Stimulated activated naive CD4-positive, alpha-beta T cell (primary cell): ENCODE results near the gene ZMPSTE24.
"Not testable (repeated sequence)": the region's sequence is repeated elsewhere in the genome, so short reads cannot be mapped to it uniquely, and the experiment has no call there.

Experiments used
- DNase-seq, 6 experiments: peaks; one replicate each; lab custom pipeline; 2025; lab: John Stamatoyannopoulos, UW

Gene ZMPSTE24

DNA sequence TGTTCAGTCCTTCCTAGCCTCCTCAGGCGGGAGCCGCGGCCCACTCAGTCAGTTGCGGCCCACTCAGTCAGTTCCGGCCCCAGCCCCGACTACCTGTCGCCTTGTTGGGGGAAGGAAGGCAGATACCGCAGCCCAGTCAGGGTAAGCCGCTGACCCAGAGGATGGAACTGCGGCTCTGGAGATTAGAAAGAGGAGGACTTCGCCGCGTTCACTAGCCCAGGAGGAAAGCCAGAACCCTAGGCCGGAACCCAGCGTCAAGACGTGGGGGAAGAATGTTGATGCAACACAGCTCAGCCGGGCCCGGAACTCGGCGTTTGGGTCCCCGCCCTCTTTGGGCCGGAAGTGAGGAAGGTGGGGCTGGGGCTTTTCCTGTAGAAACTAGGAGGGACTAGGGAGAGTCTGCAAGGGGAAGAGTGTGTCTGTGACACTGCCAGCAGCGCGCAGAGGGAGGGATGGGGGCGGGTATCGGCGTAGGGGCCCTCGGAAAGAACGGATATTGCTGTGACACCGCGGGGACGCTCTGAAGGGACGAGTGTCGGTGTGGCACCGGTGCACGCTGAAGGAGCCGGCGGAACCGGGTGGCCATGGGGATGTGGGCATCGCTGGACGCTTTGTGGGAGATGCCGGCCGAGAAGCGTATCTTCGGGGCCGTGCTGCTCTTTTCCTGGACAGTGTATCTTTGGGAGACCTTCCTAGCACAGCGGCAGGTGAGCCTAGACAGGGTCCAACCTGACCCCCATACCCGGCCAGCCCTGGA, at the start of gene ZMPSTE24:
Gene ZMPSTE24, plus strand, starts transcription at position 549 of the 757 bp plus-strand sequence. Its CDS starts 36 bp downstream, at position 585.
- DNase-seq = peak; percentile 95 to 99 (median 96)

DNA sequence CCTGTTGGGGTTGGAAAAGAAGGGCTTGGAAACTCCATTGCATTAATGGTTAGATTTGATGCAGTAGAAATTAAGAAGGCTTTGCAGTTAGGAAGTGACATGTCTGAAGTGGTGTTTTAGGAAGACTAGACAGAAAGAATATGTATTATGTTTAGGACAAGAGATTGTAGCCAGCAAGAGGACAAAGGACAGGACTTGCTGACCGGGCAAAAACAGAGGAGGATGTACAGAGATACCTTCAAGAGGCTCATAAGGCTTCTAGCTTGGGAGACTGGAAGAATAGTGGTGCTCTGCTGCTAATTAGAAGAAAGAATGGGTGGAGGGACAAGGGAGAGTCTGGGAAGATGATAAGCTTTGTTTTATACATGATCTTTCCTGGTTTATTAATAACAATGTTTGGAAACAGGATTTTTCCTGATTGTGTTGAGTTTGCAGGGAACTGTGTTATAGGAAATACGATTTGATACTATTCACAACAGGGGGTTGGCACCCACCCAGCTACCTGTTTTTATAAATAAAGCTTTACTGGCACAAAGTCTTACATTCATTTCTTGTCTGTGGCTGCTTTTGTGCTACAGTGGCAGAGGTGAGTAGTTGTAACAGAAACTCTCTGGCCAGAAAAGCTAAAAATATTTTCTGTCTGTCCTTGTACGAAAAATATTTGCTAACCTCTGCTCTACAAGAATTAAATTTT, 47.4 kb upstream of the ZMPSTE24 start:
- DNase-seq = no peak

DNA sequence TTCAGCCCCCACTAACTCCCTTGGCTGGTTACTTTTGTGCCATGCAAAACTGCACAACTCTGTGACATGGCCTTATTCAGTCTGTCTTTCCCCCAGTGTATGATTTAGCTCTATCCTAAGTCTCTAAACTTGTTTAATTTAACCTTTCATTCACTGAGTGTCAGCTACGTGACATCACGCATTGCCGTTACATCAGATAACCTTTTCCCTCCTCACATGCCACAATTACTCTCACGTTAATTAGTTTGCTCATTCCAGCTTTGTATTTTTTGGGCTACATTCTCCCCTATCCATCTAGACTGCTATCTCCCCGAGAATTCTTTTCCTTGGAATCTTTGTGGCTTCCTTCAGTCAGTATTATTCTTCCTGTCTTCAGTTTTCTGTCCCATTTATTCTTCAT, 39.7 kb upstream of the ZMPSTE24 start:
- no peak for DNase-seq

DNA sequence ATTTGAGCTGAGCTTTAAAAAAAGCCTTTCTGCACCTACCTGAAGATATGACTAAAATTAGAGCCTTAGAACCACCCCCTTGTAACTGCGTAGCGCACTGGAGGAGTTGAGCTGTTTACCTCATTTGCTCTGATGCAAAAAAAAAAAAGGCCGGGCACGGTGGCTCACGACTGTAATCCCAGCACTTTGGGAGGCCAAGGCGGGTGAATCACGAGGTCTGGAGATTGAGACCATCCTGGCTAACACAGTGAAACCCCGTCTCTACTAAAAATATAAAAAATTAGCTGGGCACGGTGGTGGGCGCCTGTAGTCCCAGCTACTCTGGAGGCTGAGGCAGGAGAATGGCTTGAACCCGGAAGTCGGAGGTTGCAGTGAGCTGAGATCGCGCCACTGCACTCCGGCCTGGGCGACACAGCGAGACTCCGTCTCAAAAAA, 36.5 kb upstream of the ZMPSTE24 start:
- DNase-seq = not testable (repeated sequence)

DNA sequence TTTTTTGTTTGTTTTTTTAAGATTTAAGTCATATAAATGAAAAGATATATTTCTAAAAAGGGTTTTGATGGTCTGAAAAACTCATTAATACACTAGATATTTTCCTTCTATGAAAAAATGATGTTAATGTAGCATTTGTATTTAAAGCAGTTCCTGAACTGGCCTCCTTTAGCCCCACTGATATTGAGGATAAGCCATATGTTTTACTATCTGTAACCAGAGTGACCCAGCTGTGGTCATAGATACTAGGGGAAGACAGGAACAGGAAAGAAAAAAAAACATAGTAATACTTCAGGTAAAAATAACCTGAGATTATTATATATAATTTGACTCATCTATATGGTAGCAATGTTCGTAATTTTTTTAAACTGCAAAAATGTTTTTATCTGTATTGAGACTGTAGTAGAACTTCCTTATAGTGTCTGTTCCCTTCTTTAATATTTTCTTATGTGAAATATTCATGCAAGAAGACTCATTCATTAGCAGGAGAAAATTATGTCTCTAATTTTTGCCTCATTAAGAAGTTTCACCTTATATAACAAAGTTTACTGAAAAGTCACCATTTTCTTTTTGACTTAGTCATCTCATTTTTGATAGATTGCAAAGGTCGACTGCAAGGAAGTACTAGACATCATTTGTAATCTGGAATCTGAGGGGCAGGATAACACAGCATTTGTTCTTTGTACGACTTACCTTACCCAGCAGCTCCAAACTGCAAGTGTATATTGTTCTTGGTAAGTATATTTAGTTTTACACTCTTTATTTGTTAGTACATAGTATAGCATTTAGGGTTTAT, 35.9 kb upstream of the ZMPSTE24 start:
- DNase-seq = no peak

DNA sequence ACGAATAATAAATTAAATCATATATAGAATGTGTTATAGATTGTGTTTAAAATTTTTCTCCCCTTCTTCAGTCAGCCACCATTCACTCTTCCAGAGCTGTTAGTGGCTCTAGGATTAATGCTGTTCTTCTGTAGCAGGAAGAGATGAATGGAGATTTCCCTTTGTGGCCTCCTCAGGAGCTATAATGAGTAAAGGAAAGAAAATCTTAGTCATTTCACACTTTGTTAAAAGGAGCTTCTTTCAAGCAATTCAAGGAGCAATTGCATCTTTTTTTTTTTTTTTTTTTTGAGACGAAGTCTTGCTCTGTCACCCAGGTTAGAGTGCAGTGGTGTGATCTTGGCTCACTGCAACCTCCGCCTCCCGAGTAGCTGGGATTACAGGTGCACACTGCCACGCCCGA, 34.0 kb upstream of the ZMPSTE24 start:
- DNase-seq = no peak

DNA sequence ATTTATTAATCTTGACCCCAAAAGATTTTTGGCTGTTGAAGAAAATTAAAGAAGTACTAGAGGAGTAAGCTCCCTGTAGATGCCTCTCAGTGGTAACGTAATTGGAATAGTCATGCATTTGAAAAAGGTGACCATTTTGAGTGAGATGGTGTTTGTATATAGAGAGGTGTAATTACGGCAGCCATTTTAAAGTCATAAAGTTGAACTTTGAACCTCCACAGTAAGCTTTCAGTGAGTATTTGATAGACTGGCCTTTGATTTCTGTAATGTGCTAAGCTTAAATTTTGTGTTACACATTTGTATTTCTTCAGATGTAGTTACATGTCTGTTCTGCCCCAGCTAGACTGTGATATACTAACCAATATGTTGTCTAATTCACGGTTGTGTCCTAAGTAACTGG, 31.8 kb upstream of the ZMPSTE24 start:
- DNase-seq = no peak

DNA sequence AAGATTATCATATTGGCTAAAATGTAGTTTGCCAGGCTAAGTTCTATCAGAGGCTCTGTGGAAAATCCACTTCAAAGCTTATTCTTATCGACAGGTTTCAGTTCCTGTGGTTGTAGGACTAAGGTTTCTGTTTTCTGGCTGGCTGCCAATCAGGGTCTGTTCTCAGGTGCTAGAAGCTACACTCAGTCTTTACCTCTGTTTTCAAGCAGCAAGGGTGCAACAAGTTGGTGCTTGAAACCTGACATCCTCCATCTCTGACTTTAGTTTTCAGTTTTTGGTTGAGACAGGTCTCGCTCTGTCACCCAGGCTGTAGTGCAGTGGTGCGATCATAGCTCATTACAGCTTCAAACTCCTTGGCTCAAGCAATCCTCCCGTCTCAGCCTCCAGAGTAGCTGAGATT, 25.6 kb upstream of the ZMPSTE24 start:
- DNase-seq = peak in 4 of 6 experiments; percentile 8 to 34 (median 17)

DNA sequence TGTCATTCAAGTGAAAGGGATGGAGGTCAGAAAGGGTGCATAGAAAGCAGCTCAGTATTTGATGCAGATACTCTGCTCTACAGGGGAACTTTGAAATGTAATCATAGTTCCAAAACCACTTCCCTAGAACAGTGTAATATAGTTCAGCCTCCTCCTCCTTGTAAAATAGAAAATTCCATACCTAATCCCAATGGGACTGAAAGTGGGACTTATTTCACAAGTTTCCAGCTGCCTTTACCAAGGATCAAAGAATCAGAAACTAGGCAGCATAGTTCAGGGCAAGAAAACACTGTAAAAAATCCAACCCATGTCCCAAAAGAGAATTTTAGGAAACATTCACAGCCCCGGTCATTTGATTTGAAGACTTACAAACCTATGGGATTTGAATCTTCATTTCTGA, 18.4 kb upstream of the ZMPSTE24 start:
- no peak for DNase-seq

DNA sequence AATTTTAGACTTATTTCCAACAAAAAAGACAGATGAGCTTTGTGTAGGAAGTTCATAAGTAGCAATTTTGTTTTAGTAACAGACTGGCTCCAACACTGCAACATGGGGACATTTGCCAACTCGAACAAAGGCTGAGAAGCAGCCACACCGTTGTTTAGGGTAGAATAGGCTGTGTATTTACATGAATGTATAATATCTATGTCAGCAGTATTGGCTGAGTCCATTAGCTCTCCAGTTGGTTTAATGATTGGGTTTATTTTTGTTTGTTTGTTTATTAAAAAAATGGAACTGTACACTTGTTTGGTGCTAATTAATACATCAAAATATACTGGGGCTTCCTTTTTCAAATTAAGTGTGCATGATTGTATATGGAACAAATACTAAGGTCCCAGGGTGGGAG, 17.6 kb upstream of the ZMPSTE24 start:
- DNase-seq = no peak

DNA sequence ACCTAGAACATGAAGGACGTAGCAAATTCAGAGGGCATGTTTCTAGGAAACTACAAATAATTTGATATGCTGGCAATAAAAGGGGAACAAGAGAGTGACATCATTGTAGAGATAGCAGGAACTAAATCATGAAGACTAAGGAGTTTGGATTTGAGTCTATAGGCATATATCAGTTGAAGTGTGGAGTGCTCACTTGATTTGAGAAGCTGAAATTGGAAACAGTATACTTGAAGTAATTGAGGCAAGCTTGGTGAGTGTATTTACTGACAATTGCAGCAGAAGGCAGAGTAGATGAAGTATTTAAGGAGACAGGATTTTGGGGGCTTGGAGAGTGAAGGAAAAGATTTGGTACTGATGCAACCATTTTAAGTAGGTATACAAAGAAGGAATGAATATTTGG, 16.7 kb upstream of the ZMPSTE24 start:
- no peak for DNase-seq

DNA sequence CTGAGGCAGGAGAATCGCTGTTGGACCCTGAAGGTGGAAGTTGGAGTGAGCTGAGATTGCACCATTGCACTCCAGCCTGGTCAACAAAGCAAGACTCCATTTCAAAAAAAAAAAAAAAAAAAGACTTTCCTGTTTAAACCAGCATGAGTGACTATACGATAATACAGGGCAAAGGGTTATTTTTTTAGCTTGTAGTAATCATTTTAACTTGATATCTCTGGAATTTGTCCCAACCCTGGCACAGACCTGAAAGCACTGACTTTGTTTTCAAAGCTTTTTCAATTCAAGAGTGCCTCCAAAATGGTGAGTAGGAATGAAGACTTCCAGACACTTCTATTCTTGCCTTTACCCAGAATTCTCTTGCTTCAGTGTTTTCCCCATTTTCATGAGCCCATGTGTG, 14.7 kb upstream of the ZMPSTE24 start:
- DNase-seq = no peak

DNA sequence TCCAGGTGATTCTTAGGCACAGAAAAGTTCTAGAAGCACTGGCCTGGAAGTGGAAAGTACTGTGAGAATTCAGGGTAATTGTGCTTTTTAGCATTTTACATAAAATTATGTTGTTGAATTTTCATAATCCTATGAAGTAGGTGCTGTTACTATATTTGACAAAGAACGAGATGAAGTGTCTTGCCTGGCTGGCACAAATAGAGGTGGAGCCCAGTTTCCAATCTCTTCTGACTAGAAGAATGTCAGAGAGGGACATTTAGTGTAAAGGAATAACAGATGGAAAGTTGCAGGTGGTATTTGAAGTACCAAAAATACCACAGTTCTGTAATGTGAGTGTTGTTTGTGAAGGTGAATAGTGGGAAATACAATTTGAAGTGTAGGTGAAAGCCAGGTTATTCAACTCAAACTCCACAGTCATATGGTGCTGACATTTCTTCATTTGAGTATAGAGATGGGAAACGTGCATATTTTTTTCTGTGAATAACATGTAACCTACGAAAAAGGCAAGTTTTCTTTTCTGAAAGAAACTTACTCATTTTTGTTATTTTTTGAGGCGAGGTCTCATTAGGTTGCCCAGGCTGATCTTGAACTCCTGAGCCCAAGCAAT, 13.8 kb upstream of the ZMPSTE24 start:
- no peak for DNase-seq

DNA sequence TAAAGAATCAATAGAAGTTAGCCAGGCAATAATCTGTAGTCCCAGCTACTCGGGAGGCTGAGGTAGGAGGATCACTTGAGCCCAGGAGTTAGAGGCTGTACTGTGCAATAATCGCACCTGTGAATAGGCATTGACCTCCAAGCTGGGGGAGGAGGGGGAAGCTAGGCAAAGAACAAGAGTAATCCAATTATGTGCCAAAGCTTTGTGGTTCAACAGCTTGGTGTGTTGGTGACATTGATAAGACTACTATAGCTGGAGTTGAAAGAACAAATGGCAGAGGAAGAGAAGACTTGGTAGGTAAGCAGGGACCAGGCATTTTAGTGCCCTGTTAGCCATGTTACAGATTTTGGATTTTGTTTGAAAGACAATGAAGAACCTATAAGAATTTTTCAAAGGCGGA, 12.3 kb upstream of the ZMPSTE24 start:
- DNase-seq = no peak

DNA sequence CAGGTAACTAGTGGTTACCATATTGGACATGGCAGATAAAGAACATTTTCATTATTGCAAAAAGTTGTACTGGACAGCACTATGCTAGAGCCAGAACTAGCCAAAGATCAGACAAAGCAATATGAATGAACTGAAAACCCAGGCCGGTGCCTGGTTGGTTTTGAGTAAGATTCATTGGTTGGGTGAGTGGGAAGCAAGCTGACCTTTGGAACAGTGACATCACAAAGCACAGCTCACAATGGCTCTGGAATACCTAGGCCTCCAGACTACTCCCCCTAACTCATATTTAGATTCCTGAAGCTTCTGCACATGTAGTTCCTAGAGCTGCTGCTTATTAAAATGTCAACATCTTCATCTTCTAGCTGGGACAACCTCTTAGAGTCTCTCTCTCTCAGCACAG, 10.4 kb upstream of the ZMPSTE24 start, which contains the start of gene TMCO2:
Gene TMCO2, plus strand, starts transcription at position 283 of the 400 bp plus-strand sequence. Its CDS starts 57 bp downstream, at position 340.
- no peak for DNase-seq

DNA sequence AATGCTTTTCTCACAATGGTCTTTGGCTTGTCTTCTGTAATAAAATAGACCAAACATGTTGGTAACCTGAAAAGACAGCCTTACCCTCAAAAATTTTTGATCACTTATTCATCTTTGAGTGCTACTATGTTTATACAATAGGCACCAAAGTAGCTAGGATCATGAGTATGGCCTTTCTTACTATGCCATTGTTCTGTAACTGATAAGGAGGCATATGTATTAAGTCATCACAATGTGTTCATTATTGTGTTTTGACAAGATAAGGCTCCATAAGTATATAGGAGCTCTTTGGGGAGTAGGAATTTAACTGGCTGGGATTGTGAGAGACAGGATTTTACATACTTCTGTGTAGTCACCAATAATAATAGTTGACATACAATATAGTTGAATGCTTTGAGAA, 9.6 kb upstream of the ZMPSTE24 start:
- DNase-seq = no peak

DNA sequence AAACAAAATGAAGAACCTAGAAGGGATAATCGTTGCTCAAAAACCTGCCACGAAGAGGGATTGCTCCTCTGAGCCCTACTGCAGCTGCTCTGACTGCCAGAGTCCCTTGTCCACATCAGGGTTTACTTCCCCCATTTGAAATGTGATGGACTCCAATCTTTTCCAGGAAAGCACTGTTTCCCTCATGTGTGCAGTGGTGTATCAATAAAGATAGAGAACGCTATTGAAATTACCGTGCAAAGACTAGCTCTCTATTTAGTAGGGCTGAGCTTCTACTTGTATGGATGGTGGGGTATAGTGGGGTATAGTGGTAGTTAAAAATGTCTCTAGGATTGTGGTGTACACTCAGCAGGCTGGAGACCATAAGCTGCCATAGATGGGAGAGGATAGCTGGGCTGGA, 6.6 kb upstream of the ZMPSTE24 start:
- DNase-seq = no peak

DNA sequence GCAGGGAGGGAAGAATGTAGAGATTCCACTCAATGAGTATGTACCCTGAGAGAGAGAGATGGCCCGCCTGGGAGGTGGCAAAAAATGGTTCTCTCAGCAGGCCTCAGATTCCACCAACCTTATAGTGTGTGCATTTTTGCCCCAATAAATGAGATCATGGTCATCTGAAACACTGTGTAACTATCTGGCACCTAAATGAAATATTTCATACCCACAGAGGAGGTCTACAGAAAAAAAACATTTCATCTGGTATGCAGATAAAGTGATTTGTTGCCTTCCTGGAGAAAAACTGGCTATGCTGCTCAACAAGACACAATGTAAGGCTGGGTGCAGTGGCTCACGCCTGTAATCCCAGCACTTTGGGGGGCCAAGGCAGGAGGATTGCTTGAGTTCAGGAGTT, 5.4 kb upstream of the ZMPSTE24 start:
- no peak for DNase-seq

DNA sequence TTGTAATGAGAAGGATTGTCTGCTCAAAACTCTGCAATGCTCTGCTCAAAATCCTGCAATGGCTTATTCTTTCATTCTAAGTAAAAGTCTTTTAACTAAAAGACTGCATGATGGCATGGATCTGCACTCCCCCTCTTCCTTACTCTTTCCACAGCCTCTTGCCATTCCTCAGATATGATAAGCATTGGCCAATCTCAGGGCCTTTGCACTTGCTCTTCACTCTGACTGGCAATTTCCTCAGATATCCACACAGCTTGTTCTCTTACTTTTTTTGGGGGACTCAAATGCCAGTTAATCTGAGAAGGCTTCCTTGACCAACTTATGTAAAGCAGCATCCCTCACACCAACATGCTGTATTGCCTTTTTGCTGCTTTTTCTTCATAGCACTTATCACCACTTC, 2.8 kb upstream of the ZMPSTE24 start:
- DNase-seq = no peak

DNA sequence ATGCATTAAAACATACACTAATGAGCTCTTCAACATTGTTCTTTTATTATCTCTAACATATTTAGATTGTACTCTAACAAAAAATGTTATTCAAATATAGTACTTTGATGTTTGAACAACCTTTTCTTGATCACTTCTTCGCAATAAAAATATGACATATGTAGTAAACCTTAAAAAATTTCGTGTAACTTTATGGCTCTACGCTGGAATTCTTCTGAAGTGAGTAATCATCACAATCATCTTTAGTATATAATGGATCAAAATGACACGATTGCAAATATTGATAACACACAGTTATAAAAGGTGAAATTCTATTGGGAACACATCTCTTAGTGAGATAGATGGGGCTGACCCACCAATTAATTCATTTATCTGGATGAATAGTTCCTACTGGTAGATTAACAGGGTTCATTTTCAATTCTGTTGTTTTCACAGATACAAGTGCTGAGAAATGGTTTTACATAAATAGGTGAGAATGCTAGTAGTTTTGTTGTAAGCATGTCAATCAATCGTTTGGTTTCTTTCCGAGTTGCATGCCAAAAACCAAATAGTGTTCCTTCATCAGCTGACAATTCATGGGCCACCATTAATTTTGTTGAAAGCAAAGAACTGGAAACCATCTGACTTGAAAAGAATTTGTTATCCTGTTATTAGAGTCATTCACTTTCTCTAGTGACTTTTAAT, 1.5 kb upstream of the ZMPSTE24 start:
- no peak for DNase-seq

DNA sequence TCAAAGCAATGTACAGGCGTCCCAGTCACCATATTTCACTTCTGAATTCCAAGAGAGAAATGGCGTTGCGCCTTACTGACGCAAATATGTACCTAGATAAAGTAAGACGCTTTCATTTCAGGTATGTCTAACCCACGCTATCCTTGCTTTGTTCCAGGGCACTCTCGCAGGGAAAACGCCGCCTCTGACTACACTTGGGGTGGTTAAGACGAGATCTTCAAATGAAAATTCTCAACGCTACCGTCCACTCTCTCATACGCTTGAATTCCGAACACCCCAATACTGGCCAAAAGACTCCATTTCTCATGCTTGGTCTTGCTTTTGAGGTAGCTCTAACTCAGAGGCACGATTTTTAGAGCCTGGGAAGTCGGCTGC, 736 bp upstream of the ZMPSTE24 start:
- DNase-seq = peak in 1 of 6 experiments; percentile 36

DNA sequence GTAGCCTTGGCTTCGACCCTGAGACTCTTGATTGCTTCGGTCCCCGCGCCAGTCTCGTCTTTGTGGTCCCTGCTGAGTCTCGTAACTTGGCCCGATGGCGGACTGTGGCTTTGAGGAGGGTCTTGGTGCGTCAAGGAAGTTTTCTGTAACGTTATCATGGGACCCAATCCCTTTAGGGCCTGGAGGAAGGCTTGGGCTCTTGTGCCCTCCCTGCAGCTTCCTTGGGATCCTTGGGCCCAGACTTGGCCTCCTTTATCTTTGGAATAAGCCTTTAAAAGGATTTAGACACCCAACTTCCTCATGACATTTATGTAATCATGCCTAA, 371 bp downstream of the ZMPSTE24 start:
- DNase-seq = no peak
